ENCODE measurements around the gene SSH3.
"Not testable (repeated sequence)": the region's sequence is repeated elsewhere in the genome, so short reads cannot be mapped to it uniquely, and the experiment has no call there.

Gene SSH3

DNA sequence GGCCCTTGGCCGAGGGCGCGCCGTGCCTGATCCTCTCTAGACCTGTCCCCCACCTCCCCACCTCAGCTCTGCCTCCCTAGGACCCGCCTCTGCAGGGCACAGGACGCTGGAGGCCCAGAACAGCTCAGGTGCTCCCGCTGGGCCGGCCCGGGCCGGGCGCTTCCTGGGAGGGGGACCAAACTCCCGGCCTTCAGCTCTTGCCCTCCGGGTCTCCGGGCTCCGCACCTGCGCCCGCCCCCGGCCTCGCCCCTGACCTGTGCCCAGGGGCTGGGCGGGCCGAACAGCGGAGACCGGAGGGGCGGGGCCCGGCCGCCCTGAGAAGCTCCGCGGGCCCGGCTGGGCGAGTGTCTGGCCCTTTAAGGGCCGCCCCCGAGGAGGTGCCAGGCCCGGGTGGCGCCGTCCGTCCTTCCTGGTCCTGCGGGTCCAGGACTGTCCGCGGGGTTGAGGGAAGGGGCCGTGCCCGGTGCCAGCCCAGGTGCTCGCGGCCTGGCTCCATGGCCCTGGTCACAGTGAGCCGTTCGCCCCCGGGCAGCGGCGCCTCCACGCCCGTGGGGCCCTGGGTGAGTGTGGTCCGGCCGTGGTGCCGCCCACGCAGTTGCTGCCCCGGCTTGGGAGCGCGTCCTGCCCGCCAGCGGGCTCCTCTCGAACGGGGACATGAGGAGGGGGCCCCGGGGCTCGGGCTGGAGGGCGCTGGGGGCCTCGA lies at the start of gene SSH3:
Gene SSH3, plus strand, starts transcription at position 399 of the 703 bp plus-strand sequence. Its CDS starts 96 bp downstream, at position 495.
- peak; percentile 41 for DNase-seq

DNA sequence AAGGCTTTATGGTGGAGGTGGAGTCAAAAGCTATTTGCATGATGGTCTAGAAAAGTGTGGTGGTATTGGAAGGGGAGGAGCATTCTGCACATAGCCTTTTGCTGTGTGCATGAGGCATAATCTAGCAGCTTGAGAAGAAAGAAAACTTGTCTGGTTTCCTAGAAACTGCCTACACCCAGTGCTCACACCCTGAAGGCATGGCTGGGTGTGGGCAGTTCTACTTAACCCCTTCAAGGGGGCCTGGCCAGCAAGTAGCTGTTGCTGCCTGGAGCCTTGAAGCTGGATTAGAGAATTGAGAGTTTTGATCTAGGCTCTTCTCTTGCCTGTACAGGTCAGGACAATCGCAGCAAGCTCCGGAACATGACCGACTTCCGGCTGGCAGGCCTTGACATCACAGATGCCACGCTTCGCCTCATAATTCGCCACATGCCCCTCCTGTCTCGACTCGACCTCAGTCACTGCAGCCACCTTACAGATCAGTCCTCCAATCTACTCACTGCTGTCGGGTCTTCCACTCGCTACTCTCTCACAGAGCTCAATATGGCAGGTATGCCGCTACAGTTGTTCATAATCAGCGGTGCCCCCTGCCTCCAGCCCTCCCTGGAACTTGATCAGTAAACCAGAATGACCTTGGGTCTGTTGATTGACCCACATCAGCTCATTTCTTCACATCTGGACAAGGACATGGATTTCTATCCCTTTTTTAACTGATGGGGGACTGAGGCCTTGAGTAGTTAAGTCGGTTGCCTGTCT lies 49.3 kb upstream of the SSH3 start:
- no peak for DNase-seq

- DNase-seq = no peak
Measured at GRCh38 chr11:67254798-67255197, 48.5 kb upstream of the SSH3 start.

GRCh38 chr11:67255353-67255752 lies 48.0 kb upstream of the SSH3 start:
- no peak for DNase-seq

DNA sequence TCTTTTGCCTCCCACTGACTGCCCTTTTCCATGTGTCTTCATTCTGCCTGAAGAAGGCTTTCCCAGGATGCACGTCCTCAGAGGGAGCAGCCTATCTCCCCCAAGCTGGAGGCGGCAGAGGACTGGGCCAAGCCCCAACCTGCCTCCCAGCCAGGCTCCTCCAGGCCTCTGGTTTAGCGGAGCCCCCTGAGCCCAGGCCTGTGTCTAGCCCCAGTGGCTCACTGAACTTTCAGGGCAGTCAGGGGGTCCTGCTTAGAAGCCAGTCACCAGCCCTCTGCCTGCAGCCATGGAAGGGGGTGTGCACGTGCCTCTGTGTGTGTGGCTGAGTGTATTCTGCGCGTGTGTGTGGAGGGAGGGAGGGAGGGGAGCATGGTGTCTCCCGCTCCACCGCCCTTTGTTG lies 47.5 kb upstream of the SSH3 start:
- DNase-seq = no peak

DNA sequence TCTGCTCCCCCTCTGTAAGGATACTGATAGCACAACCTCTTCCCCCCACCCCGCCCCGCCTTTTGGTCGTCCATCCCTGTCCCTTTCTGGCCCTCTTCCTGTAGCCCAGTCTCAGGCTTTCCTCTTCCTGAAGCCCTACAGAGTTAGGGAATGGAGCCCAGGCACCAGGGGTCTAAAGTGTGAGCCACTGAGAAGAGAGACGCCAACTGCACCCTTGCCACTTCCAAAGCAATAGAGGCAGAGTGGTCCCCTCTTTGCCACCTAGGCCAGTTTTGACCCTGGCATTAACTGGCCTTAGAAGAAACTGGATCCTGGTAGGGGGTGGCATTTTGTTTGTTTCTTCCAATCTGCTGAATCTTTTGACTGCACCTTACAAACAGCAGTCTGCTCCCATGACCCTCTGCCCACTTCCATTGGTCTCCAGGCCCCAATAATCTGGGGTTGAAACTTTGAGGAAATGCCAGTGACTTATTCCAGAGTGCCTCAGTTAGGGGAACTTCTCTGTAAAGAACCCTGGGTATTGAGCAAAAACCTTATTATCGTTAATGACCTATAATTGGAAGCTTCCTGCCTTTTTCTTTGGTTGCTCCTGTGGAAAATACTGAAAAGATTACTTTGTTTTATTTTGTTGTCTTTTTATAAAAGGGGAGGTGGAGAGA lies 46.7 kb upstream of the SSH3 start:
- DNase-seq = no peak

DNA sequence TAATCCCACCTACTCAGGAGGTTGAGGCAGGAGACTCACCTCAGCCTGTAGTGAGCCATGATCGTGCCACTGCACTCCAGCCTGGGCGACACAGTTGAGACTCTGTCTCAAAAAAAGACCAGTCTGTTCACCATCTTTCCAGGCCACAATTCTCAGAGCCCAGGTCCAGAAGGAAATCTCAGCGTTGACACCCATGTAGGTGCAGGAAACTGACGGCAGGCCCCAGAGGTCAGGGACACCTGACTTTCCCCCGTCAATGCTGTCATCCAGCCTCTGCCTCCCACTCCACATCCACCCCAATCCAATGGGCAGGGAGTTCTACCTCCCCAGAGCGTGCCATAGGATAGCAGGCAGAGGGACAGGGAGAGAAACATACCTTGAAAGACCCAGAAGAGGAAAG lies 42.9 kb upstream of the SSH3 start:
- DNase-seq = no peak

DNA sequence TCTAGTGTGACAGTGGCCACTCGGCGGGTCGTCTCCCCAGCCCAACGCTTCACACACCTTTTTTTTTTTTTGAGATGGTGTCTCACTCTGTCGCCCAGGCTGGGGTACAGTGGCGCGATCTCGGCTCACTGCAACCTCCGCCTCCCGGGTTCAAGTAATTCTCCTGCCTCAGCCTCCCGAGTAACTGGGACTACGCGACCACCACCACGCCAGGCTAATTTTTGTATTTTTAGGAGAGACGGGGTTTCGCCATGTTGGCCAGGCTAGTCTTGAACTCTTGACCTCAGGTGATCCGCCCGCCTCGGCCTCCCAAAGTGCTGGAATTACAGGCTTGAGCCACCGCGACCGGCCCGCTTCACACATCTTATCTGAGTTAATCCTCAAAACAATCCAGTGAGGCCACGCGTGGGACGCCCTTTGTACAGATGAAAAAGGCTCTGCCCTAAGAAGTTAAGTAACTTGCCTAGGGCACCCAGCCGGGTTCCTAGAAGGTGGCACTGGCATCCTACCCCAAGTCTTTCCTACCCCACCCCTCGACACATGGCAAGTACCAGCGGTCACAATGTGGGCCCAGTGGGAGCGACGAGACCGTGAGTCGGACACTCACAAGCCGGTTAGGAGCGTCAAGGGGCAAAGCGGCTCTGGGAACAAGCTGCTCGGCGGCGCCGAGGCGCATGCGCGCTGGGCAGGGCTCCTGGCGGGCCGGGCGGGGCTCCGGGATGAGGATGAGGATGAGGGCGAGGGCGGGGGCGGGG lies 42.3 kb upstream of the SSH3 start:
- DNase-seq = not testable (repeated sequence)

- DNase-seq = no peak
Measured at GRCh38 chr11:67261640-67261945, 41.7 kb upstream of the SSH3 start.

DNA sequence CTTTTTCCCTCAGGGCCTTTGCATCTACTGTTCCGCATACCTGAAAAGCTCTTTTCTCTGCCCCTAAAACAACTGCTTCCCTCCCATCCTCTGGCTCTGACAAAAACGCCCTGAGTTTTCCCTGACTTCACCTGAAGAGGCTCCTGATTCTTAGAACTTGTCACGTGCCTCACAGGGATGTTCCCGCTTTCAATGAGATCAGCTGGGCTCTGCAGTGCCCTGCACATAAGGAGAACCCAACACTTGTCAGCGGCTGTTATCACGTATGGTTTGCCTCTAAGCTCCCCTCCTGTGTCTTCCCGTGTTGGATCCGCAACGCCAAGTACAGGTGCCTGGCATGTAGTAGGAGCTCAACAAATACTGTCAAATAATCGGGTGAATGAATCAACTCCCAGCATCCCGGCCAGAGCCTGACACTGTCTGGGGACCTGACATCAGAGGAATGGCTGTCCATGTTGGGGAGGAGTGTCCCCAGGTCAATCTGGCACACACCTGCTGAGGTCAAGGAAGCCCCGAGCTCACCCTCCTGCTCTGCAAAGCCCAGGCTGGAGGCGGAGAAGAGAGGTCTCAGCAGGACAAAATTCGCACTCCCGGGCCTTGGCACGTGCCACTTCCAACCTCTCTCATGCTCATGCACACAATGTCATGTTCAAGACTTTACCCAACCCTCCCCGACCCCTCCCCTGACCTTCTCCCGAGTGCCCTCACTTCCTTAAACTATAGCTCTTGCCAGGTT lies 41.2 kb upstream of the SSH3 start:
- DNase-seq = no peak

- peak; percentile 76 for DNase-seq
Measured at GRCh38 chr11:67262731-67263675, 40.3 kb upstream of the SSH3 start.

- no peak for DNase-seq
Measured at GRCh38 chr11:67264260-67264659, 39.1 kb upstream of the SSH3 start.

DNA sequence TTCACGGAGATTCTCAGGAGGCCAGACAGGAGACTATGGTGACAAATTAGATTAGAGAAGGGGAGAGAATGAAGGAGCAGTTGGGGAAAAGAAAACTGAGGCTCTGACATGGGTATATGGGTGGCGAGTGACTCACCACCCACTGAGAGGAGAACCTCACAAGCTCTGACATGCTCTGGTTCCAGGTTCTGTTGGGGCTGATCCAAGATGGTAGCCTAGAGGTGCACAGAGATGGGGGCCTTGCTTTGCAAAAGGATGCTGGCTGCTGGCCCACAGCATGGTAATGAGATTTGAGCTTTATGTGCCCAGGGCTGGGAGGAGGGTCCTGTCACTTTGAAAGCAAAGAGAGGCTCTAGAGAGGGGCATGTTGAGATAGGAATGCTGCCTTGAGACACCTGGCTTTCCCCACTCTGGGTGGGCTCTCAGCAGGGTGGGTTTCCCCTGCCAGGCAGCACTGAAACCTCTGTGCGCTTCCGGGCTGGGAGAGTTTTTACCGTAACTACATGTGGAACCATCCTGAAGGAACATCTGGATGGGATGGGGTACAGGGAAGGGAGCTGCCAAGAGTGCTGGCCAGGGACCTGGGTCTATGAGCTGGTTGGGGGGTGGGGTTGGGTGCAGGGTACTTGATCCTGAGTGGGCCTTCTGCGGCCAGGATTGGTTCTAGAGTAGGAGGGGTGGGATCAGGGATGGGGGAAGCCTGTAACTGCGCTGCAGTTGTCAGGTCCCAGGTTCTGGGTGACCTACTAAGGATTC lies 38.3 kb upstream of the SSH3 start:
- no peak for DNase-seq

GRCh38 chr11:67265633-67266448 lies 37.5 kb upstream of the SSH3 start:
- peak; percentile 77 for DNase-seq

DNA sequence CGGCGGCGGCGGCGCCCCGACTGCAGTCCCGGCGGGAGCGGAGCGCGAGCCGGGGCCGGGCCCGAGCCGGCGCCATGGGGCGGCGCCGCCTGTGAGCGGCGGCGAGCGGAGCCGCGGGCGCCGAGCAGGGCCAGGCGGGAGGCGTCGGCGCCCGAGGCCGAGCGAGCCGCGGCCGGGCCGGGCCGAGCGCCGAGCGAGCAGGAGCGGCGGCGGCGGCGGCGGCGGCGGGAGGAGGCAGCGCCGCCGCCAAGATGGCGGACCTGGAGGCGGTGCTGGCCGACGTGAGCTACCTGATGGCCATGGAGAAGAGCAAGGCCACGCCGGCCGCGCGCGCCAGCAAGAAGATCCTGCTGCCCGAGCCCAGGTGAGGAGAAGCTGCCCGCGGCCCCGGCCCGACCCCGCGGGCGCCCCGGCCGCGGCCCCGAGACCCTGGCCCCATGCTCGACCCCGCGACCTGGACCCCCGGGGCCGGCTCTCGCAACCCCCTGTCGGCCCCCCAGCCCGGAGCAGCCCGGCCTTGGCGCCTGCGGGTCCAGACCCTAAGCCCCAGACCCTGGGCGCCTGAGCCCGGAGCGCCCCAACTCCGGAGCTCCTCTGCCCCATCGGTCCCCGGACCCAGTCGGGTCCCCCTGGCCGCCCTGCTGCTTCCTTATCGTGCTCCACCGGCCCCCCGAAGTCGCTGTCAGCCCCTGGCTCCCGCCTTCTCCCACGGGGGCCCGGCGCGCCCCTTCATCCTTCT lies 36.7 kb upstream of the SSH3 start, which contains the start of gene GRK2:
Gene GRK2, plus strand, starts transcription at position 25 of the 739 bp plus-strand sequence. Its CDS starts 227 bp downstream, at position 252.
- no peak for DNase-seq

DNA sequence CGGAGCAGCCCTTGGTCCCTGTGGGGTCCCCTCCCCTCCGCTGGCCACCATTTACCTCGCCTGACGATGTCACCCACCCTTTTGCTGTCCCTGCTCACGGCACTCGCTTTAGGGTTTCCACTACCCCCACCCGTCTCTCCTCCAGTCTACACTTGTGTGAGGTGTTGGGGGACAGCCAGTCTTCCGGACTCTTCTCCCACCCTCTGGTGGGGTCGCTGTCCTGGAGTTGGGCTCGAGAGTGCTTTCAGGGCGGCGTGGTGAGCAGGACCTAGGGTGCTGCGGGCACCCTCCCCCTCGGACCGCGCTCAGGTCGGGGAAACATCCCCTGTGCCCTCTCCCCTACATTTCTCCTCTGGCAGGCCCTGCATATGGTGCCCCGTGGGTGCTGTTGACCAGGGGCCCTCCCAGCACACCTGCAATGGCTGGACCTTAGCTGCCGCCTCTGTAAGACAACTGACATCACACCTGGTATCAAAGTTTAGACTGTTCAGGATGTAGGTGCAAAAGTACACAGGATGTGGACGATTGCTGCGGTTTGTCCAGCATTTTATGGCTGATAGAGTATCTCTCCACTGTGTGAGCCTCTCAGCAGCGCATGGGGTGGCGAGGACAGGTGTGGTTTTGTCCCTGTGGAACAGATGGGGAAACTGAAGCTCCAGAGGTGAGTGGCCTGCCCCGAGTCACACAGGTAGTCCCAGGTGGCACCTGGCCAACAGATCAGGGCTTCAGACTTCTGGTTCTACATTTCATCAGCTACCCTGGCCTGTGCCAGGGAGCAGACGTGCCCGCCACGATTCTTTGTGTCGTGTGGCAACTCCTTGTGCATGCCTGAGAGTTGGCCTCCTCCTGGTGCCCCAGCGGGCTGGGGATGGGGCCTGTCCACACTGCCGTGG lies 35.9 kb upstream of the SSH3 start:
- no peak for DNase-seq

GRCh38 chr11:67268081-67268961 lies 35.0 kb upstream of the SSH3 start:
- DNase-seq = peak; percentile 62
